HepG2 (cell line): ENCODE results near the gene MRPL9.

Experiments
- HMG20B ChIP-seq: conservative IDR thresholded peaks from 2 replicates; pipeline ENCODE4 v1.6.1; 2016; ENCODE audit warnings: missing genetic modification reagents, missing compliant biosample characterization
- ZNF138 ChIP-seq: sonication (generic); formaldehyde crosslinking; IDR thresholded peaks from 2 replicates; pipeline ENCODE4 v1.5.0; 2020; ENCODE audit warnings: mild to moderate bottlenecking, low read depth, missing genetic modification reagents
- ZNF207 ChIP-seq: fragments of 450-650 bp; IDR thresholded peaks from 2 replicates; pipeline ENCODE4 v1.6.1; 2016; ENCODE audit warnings: antibody characterized with exemption, borderline replicate concordance
- TF ChIP-seq, protein P1 (sequence below): sonication (generic); formaldehyde crosslinking; IDR thresholded peaks from 2 replicates; pipeline ENCODE4 v1.4.0; 2020; ENCODE audit warnings: missing genetic modification reagents
- TF ChIP-seq, protein P2 (sequence below): fragments of 450-650 bp; IDR thresholded peaks from 2 replicates; pipeline ENCODE4 v1.6.1; 2017; ENCODE audit warnings: mild to moderate bottlenecking

GRCh38 chr1:151737479-151737878, 25.8 kb downstream of the MRPL9 start:
- no peak for TF ChIP-seq HMG20B
- no peak for TF ChIP-seq ZNF207
- TF ChIP-seq, protein P1, sequence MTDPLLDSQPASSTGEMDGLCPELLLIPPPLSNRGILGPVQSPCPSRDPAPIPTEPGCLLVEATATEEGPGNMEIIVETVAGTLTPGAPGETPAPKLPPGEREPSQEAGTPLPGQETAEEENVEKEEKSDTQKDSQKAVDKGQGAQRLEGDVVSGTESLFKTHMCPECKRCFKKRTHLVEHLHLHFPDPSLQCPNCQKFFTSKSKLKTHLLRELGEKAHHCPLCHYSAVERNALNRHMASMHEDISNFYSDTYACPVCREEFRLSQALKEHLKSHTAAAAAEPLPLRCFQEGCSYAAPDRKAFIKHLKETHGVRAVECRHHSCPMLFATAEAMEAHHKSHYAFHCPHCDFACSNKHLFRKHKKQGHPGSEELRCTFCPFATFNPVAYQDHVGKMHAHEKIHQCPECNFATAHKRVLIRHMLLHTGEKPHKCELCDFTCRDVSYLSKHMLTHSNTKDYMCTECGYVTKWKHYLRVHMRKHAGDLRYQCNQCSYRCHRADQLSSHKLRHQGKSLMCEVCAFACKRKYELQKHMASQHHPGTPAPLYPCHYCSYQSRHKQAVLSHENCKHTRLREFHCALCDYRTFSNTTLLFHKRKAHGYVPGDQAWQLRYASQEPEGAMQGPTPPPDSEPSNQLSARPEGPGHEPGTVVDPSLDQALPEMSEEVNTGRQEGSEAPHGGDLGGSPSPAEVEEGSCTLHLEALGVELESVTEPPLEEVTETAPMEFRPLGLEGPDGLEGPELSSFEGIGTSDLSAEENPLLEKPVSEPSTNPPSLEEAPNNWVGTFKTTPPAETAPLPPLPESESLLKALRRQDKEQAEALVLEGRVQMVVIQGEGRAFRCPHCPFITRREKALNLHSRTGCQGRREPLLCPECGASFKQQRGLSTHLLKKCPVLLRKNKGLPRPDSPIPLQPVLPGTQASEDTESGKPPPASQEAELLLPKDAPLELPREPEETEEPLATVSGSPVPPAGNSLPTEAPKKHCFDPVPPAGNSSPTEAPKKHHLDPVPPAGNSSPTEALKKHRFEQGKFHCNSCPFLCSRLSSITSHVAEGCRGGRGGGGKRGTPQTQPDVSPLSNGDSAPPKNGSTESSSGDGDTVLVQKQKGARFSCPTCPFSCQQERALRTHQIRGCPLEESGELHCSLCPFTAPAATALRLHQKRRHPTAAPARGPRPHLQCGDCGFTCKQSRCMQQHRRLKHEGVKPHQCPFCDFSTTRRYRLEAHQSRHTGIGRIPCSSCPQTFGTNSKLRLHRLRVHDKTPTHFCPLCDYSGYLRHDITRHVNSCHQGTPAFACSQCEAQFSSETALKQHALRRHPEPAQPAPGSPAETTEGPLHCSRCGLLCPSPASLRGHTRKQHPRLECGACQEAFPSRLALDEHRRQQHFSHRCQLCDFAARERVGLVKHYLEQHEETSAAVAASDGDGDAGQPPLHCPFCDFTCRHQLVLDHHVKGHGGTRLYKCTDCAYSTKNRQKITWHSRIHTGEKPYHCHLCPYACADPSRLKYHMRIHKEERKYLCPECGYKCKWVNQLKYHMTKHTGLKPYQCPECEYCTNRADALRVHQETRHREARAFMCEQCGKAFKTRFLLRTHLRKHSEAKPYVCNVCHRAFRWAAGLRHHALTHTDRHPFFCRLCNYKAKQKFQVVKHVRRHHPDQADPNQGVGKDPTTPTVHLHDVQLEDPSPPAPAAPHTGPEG (CRISPR knock-in tag) = no peak
- TF ChIP-seq ZNF138 (CRISPR knock-in tag) = no peak
- TF ChIP-seq, protein P2, sequence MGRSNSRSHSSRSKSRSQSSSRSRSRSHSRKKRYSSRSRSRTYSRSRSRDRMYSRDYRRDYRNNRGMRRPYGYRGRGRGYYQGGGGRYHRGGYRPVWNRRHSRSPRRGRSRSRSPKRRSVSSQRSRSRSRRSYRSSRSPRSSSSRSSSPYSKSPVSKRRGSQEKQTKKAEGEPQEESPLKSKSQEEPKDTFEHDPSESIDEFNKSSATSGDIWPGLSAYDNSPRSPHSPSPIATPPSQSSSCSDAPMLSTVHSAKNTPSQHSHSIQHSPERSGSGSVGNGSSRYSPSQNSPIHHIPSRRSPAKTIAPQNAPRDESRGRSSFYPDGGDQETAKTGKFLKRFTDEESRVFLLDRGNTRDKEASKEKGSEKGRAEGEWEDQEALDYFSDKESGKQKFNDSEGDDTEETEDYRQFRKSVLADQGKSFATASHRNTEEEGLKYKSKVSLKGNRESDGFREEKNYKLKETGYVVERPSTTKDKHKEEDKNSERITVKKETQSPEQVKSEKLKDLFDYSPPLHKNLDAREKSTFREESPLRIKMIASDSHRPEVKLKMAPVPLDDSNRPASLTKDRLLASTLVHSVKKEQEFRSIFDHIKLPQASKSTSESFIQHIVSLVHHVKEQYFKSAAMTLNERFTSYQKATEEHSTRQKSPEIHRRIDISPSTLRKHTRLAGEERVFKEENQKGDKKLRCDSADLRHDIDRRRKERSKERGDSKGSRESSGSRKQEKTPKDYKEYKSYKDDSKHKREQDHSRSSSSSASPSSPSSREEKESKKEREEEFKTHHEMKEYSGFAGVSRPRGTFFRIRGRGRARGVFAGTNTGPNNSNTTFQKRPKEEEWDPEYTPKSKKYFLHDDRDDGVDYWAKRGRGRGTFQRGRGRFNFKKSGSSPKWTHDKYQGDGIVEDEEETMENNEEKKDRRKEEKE = no peak
